OCI-LY1 (cell line): ENCODE data around the gene NRP1.

ENCODE experiments used
- H2AFZ ChIP-seq: fragments of 200-600 bp; sonication (generic), shearing (Covaris generic); 2 replicates; pipeline ENCODE4 v1.6.0; 2014; ENCODE audit warnings: antibody characterized with exemption, mild to moderate bottlenecking, low read length
- H3F3A ChIP-seq: fragments of 200-600 bp; sonication (generic), shearing (Covaris generic); 2 replicates; pipeline ENCODE4 v1.6.0; 2014; ENCODE audit warnings: mild to moderate bottlenecking, antibody characterized with exemption, low read length, moderate library complexity; ENCODE audit not compliant: insufficient read depth
- H3K27ac ChIP-seq: fragments of 200-600 bp; sonication (generic); 2 replicates; pipeline ENCODE4 v1.5.1; 2014; ENCODE audit warnings: low read length, mixed run types, mild to moderate bottlenecking, low read depth; ENCODE audit not compliant: poor library complexity, severe bottlenecking
- H3K27me3 ChIP-seq: fragments of 200-600 bp; sonication (generic); 2 replicates; pipeline ENCODE4 v1.6.0; 2014; ENCODE audit warnings: antibody characterized with exemption, mild to moderate bottlenecking, low read length, moderate library complexity; ENCODE audit not compliant: insufficient read depth
- H3K36me3 ChIP-seq: fragments of 200-600 bp; sonication (generic); 2 replicates; pipeline ENCODE4 v1.6.1; 2014; ENCODE audit warnings: mild to moderate bottlenecking, antibody characterized with exemption, low read length, moderate library complexity, mixed read lengths; ENCODE audit not compliant: insufficient read depth
- H3K4me1 ChIP-seq: fragments of 200-600 bp; sonication (generic); 2 replicates; pipeline ENCODE4 v1.5.1; 2014; ENCODE audit warnings: mild to moderate bottlenecking, low read length, moderate library complexity; ENCODE audit not compliant: insufficient read depth, severe bottlenecking
- H3K4me2 ChIP-seq: fragments of 200-600 bp; sonication (generic), shearing (Covaris generic); 2 replicates; pipeline ENCODE4 v1.6.1; 2014; ENCODE audit warnings: low read length
- H3K4me3 ChIP-seq: fragments of 200-600 bp; sonication (generic); 2 replicates; pipeline ENCODE4 v1.5.1; 2014; ENCODE audit warnings: low read length, low read depth, mild to moderate bottlenecking, mixed read lengths; ENCODE audit not compliant: poor library complexity, severe bottlenecking
- H3K79me2 ChIP-seq: fragments of 200-600 bp; shearing (Covaris generic); 2 replicates; pipeline ENCODE4 v1.6.1; 2016; ENCODE audit warnings: mixed run types, low read length, mixed read lengths; ENCODE audit not compliant: insufficient read depth
- H3K9ac ChIP-seq: fragments of 200-600 bp; sonication (generic), shearing (Covaris generic); 2 replicates; pipeline ENCODE4 v1.6.1; 2014; ENCODE audit warnings: mild to moderate bottlenecking, low read length, mixed read lengths
- H3K9me2 ChIP-seq: fragments of 200-600 bp; sonication (generic), shearing (Covaris generic); 2 replicates; pipeline ENCODE4 v1.6.1; 2014; ENCODE audit warnings: low read depth, mild to moderate bottlenecking, low read length, mixed read lengths
- H3K9me3 ChIP-seq: fragments of 200-600 bp; shearing (Covaris generic); 2 replicates; pipeline ENCODE4 v1.6.1; 2014; ENCODE audit warnings: low read length, mixed read lengths
- H4K20me1 ChIP-seq: fragments of 200-600 bp; sonication (generic), shearing (Covaris generic); 2 replicates; pipeline ENCODE4 v1.6.0; 2016; ENCODE audit warnings: mild to moderate bottlenecking, low read length; ENCODE audit not compliant: insufficient read depth
- EZH2 ChIP-seq: fragments of 200-600 bp; sonication (generic), shearing (Covaris generic); IDR thresholded peaks from 2 replicates; pipeline ENCODE4 v1.8.0; 2017; ENCODE audit warnings: borderline replicate concordance, mixed run types, mild to moderate bottlenecking, antibody characterized with exemption, low read length, moderate library complexity, mixed read lengths
- TF ChIP-seq, protein P1 (sequence below): fragments of 200-600 bp; sonication (generic), shearing (Covaris generic); IDR thresholded peaks from 2 replicates; pipeline ENCODE4 v1.5.1; 2017; ENCODE audit warnings: mild to moderate bottlenecking, antibody characterized with exemption, low read length, moderate library complexity, mixed read lengths

Gene NRP1

DNA sequence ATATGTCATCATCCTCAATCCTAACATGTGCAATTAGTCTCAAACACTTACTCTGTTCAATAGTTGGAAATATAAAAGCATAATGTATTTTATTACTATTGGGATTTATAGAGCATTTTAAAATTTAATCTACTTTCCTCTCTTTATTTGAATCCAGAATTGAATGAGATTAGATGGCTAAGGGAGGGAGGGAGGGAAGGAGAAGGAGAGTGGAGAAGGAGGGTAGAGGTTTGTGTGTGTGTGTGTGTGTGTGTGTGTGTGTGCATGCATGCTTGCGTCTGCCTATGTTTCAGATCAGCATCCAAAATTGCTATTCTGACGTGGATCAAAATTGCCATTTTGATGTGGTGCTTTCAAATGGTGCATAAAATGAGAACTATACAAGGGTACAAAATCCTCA, 90.8 kb downstream of the NRP1 start:
- Histone ChIP-seq H3K9me3 (no peaks in the 10 kb centered on the region), H3K4me2 (no peak overlapping the region), H3K4me1 (no peaks in the 10 kb centered on the region), H3K4me3 (no peak overlapping the region), H3F3A (no peaks in the 10 kb centered on the region), H3K36me3 (no peaks in the 10 kb centered on the region), H3K9me2 (no peaks in the 10 kb centered on the region), H4K20me1 (no peaks in the 10 kb centered on the region), H3K27ac (no peak overlapping the region), H3K27me3 (no peaks in the 10 kb centered on the region), H3K9ac (no peak overlapping the region), H3K79me2 (no peaks in the 10 kb centered on the region), H2AFZ (no peak overlapping the region)
- no peak for TF ChIP-seq EZH2
- TF ChIP-seq, protein P1, sequence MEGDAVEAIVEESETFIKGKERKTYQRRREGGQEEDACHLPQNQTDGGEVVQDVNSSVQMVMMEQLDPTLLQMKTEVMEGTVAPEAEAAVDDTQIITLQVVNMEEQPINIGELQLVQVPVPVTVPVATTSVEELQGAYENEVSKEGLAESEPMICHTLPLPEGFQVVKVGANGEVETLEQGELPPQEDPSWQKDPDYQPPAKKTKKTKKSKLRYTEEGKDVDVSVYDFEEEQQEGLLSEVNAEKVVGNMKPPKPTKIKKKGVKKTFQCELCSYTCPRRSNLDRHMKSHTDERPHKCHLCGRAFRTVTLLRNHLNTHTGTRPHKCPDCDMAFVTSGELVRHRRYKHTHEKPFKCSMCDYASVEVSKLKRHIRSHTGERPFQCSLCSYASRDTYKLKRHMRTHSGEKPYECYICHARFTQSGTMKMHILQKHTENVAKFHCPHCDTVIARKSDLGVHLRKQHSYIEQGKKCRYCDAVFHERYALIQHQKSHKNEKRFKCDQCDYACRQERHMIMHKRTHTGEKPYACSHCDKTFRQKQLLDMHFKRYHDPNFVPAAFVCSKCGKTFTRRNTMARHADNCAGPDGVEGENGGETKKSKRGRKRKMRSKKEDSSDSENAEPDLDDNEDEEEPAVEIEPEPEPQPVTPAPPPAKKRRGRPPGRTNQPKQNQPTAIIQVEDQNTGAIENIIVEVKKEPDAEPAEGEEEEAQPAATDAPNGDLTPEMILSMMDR = no peak

DNA sequence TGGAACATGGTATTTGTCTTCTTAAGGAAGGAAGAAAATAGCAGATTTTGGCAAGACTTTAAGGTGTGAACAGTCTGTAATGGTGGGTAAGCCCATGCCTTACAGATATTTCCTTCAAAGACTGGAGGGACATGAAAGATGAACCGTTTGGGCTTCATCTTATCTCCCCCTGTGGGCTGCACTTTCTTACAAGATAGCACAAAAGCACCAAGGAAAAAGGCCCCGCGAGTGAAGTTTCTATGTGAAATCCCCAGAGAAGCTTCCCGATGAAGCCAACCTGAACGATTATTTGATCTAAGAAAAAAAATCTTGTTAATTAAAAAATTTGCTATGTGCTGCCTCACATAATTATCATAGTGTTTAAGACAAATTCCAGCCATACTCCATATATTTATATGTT, 91.5 kb downstream of the NRP1 start:
- H3K4me1 ChIP-seq = no peaks in the 10 kb centered on the region
- H2AFZ ChIP-seq = no peak overlapping the region
- no peaks in the 10 kb centered on the region for H3K27me3 ChIP-seq
- no peaks in the 10 kb centered on the region for H3F3A ChIP-seq
- H3K79me2 ChIP-seq = no peaks in the 10 kb centered on the region
- no peak overlapping the region for H3K9ac ChIP-seq
- H3K9me2 ChIP-seq = no peaks in the 10 kb centered on the region
- TF ChIP-seq EZH2 = no peak
- TF ChIP-seq, protein P1 = no peak
- no peaks in the 10 kb centered on the region for H3K36me3 ChIP-seq
- no peaks in the 10 kb centered on the region for H3K9me3 ChIP-seq
- no peak overlapping the region for H3K27ac ChIP-seq
- H3K4me3 ChIP-seq = no peak overlapping the region
- no peaks in the 10 kb centered on the region for H4K20me1 ChIP-seq
- no peak overlapping the region for H3K4me2 ChIP-seq

- H3K79me2 ChIP-seq = no peaks in the 10 kb centered on the region
- H3K9me2 ChIP-seq = no peaks in the 10 kb centered on the region
- H3F3A ChIP-seq = no peaks in the 10 kb centered on the region
- no peaks in the 10 kb centered on the region for H3K4me1 ChIP-seq
- no peak overlapping the region for H3K4me3 ChIP-seq
- H3K27me3 ChIP-seq = no peaks in the 10 kb centered on the region
- H3K27ac ChIP-seq = no peak overlapping the region
- no peaks in the 10 kb centered on the region for H3K36me3 ChIP-seq
- no peak overlapping the region for H2AFZ ChIP-seq
- TF ChIP-seq, protein P1 = no peak
- TF ChIP-seq EZH2 = no peak
- H3K9ac ChIP-seq = no peak overlapping the region
- no peaks in the 10 kb centered on the region for H4K20me1 ChIP-seq
- H3K9me3 ChIP-seq = no peaks in the 10 kb centered on the region
- no peak overlapping the region for H3K4me2 ChIP-seq
Measured at GRCh38 chr10:33241351-33241750, 93.1 kb downstream of the NRP1 start.
